ENCODE data around the gene TEX19.
"Not testable (repeated sequence)": the region's sequence is repeated elsewhere in the genome, so short reads cannot be mapped to it uniquely, and the experiment has no call there.

Gene TEX19

GRCh38 chr17:82338858-82339633 is 20.0 kb upstream of the TEX19 start:
- DNase-seq = no peak

- no peak for DNase-seq
Observed at GRCh38 chr17:82339634-82340580, 19.1 kb upstream of the TEX19 start.

GRCh38 chr17:82342361-82343079 is 16.5 kb upstream of the TEX19 start:
- DNase-seq = no peak

GRCh38 chr17:82343560-82343959 is 15.5 kb upstream of the TEX19 start:
- no peak for DNase-seq

GRCh38 chr17:82344175-82344907 is 14.7 kb upstream of the TEX19 start:
- DNase-seq = no peak

- no peak for DNase-seq
Observed at GRCh38 chr17:82345151-82345976, 13.7 kb upstream of the TEX19 start.

GRCh38 chr17:82346342-82347300 is 12.4 kb upstream of the TEX19 start:
- DNase-seq = no peak

- not testable (repeated sequence) for DNase-seq
Observed at GRCh38 chr17:82347994-82348393, 11.1 kb upstream of the TEX19 start.

GRCh38 chr17:82348434-82348833 is 10.6 kb upstream of the TEX19 start:
- no peak for DNase-seq

GRCh38 chr17:82348866-82349265 is 10.2 kb upstream of the TEX19 start:
- DNase-seq = no peak

GRCh38 chr17:82349287-82349701 is 9.8 kb upstream of the TEX19 start:
- DNase-seq = no peak

GRCh38 chr17:82350182-82351030 is 8.6 kb upstream of the TEX19 start:
- DNase-seq = no peak

GRCh38 chr17:82351254-82351712 is 7.8 kb upstream of the TEX19 start:
- DNase-seq = no peak

GRCh38 chr17:82351713-82352488 is 7.1 kb upstream of the TEX19 start:
- peak; percentile 57 to 84 for DNase-seq

- DNase-seq = no peak
Observed at GRCh38 chr17:82353484-82353883, 5.6 kb upstream of the TEX19 start.

GRCh38 chr17:82354804-82355308 is 4.2 kb upstream of the TEX19 start:
- no peak for DNase-seq

- no peak for DNase-seq
Observed at GRCh38 chr17:82355770-82356427, 3.1 kb upstream of the TEX19 start.

All from NCI-H187 (cell line).